CD4-positive, alpha-beta T cell (primary cell): ENCODE data around the gene ABHD16B. TPM values are rescaled to one million over a fixed set of nuclear protein-coding genes. Genes with fewer than 3 reads are reported as not detected.

Experiments used
- ATAC-seq: fragments of 200-7000 bp; cut with Tn5 transposase; one replicate; pipeline ENCODE4 v1.10.0; 2022; ENCODE audit warnings: mild to moderate bottlenecking; ENCODE audit not compliant: poor library complexity
- CTCF ChIA-PET: fragments of 350-600 bp; sonication (Branson Sonifier 250); formaldehyde crosslinking; loops from one replicate; lab custom pipeline; 2021; ENCODE audit warnings: antibody characterized with exemption, inconsistent platforms; lab: Charles Lee
- POLR2A ChIA-PET: fragments of 350-600 bp; sonication (Branson Sonifier 250); formaldehyde crosslinking; loops from one replicate; lab custom pipeline; 2021; ENCODE audit warnings: antibody characterized with exemption, inconsistent platforms; lab: Charles Lee
- DNase-seq, 14 experiments: peaks; one replicate each; pipeline ENCODE4 v3.0.0-alpha.2; 2013 to 2020; ENCODE audit warnings: mixed read lengths in 2 of 14
- H3K27ac ChIP-seq, 2 donors: one replicate each; pipeline versions ENCODE4 v1.5.1 to v1.7.0; 2013; ENCODE audit warnings: low read length in 2 of 2, low read depth in 1 of 2, mild to moderate bottlenecking in 1 of 2
- H3K27me3 ChIP-seq, 2 experiments: 1 replicate in 1 of 2; 2 replicates in 1 of 2; pipeline versions ENCODE4 v1.6.1 to v1.7.0; 2013; ENCODE audit warnings: low read length in 2 of 2, control low read depth in 1 of 2, mild to moderate bottlenecking in 1 of 2, moderate library complexity in 1 of 2; ENCODE audit not compliant: insufficient read depth in 2 of 2, control insufficient read depth in 1 of 2
- H3K36me3 ChIP-seq: one replicate; pipeline ENCODE4 v1.6.1; 2013; ENCODE audit warnings: low read length, control low read depth; ENCODE audit not compliant: insufficient read depth
- H3K4me1 ChIP-seq: one replicate; pipeline ENCODE4 v1.6.1; 2013; ENCODE audit warnings: low read length, control low read depth; ENCODE audit not compliant: insufficient read depth
- H3K4me3 ChIP-seq: one replicate; pipeline ENCODE4 v1.5.1; 2013; ENCODE audit warnings: mild to moderate bottlenecking, low read length, moderate library complexity
- H3K9me3 ChIP-seq, 2 experiments: 1 replicate in 1 of 2; 2 replicates in 1 of 2; pipeline versions ENCODE4 v1.6.1 to v1.7.0; 2013; ENCODE audit warnings: low read length in 2 of 2, mild to moderate bottlenecking in 2 of 2, control low read depth in 1 of 2, moderate library complexity in 1 of 2; ENCODE audit not compliant: control insufficient read depth in 1 of 2, insufficient read depth in 1 of 2
- H3K27ac Mint-ChIP-seq: one replicate; pipeline ENCODE4 v1.8.0; 2020; ENCODE audit warnings: mixed read lengths
- H3K27me3 Mint-ChIP-seq: one replicate; pipeline ENCODE4 v1.8.0; 2021; ENCODE audit warnings: mixed read lengths
- H3K36me3 Mint-ChIP-seq: one replicate; pipeline ENCODE4 v1.8.0; 2021; ENCODE audit warnings: low read depth, mixed read lengths
- H3K4me1 Mint-ChIP-seq: one replicate; pipeline ENCODE4 v1.8.0; 2021; ENCODE audit warnings: low read depth, mixed read lengths
- H3K4me3 Mint-ChIP-seq: one replicate; pipeline ENCODE4 v1.8.0; 2020; ENCODE audit warnings: mild to moderate bottlenecking, mixed read lengths
- H3K9me3 Mint-ChIP-seq: one replicate; pipeline ENCODE4 v1.8.0; 2020; ENCODE audit warnings: mixed read lengths
- intact Hi-C, 2 experiments: fragments of 100-400 bp; cut with DNase I in 1 of 2; cut with micrococcal nuclease in 1 of 2; formaldehyde crosslinking; loops; one replicate each; pipeline versions ENCODE4 v1.15.1 to v1.9.0; 2023 to 2025; cut with DNase I, micrococcal nuclease
- total RNA-seq, 174 experiments: library from RNA in 2 of 174; stranded (reverse) in 2 of 174; gene quantifications; one replicate each; pipeline ENCODE4 v1.2.3 and lab custom pipeline; 2021 to 2026
- TF ChIP-seq, protein P1 (sequence below): fragments of 200-600 bp; IDR thresholded peaks from one replicate; pipeline ENCODE4 v1.8.0; 2022; ENCODE audit warnings: antibody characterized with exemption, mild to moderate bottlenecking

Gene ABHD16B
- total RNA-seq, 2 experiments from 2014 or later, result not detected

DNA sequence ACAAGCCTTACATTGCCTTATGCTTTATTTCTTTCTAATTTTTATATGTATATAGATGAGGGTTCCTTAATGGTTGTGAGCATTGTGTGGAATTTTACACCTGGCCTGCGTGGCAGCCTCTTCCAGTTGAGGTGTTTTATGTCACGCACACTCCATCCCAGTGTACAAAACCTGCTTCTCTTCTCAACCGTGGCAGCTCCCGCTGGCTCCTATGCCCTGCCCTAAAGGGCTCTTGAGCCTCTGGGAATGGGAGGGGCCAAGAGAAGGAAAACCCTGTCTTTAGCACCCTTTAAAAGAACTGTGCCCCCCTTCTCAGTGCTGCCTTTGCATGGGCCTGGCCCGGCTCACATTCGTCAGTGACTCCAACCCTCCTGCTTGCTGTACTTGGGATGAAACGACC is 29.3 kb downstream of the ABHD16B start:
- Mint-ChIP-seq H3K9me3 (no peaks in the 10 kb centered on the region), H3K27me3 (no peaks in the 10 kb centered on the region), H3K4me1 (peaks cover 10% of the 10 kb centered on the region), H3K36me3 (peaks cover 36% of the 10 kb centered on the region), H3K4me3 (no peak overlapping the region), H3K27ac (no peak overlapping the region)
- DNase-seq (no peak), ATAC-seq (no peak)
- TF ChIP-seq, protein P1, sequence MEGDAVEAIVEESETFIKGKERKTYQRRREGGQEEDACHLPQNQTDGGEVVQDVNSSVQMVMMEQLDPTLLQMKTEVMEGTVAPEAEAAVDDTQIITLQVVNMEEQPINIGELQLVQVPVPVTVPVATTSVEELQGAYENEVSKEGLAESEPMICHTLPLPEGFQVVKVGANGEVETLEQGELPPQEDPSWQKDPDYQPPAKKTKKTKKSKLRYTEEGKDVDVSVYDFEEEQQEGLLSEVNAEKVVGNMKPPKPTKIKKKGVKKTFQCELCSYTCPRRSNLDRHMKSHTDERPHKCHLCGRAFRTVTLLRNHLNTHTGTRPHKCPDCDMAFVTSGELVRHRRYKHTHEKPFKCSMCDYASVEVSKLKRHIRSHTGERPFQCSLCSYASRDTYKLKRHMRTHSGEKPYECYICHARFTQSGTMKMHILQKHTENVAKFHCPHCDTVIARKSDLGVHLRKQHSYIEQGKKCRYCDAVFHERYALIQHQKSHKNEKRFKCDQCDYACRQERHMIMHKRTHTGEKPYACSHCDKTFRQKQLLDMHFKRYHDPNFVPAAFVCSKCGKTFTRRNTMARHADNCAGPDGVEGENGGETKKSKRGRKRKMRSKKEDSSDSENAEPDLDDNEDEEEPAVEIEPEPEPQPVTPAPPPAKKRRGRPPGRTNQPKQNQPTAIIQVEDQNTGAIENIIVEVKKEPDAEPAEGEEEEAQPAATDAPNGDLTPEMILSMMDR, result no peak
- POLR2A ChIA-PET, result no interaction called here
- no peaks in the 10 kb centered on the region for H3K9me3 ChIP-seq
- no peak overlapping the region for H3K27ac ChIP-seq
- CTCF ChIA-PET, result no interaction called here
- peaks cover 10% of the 10 kb centered on the region for H3K4me1 ChIP-seq
- H3K36me3 ChIP-seq, result peaks cover 32% of the 10 kb centered on the region
- no peak overlapping the region for H3K4me3 ChIP-seq
- intact Hi-C loops, result no loop called here
- H3K27me3 ChIP-seq, result no peaks in the 10 kb centered on the region

DNA sequence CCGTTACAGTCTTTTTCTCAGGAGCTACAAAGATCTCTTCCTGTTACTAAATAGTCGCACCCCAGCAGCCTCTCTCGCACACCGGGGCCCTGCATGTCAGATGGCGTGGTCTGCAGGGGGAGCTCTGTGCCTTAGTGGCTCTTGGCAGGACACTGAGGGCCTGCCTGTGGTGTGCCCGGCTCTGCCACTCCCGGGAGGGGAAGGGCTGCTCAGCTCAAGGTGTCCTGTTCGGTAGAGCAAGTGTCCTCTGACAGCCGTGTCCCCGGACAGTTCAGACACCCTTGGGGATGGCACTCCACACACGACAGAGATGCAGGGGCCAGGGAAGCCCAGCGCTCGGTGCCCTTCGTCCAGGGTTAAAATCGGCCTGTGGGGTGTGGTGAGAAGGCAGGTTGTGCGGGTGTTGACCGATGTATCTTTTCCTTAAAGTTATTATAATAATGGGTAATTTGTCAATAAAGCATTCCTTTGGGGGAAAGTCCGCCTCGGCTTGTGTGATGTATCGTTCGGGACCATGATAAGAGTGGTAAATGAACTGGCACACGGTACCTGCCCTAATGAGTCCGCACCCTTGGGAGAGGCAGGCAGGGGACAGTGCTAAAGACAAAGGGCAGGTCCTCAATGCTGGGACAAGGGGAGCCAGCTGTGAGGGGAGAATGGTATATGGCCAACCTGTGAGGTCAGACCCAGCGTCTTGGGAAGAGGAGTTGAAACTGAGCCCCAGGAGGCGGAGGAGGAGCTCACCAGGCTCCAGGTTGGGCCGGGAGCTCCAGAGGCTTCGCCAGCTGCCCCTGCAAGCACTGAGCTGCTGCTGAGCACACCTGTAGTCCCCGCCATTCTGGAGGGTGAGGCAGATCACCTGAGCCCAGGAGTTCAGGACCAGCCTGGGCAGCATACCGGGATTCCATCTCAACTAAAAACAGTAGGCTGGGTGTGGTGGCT is 30.0 kb downstream of the ABHD16B start:
- Histone ChIP-seq H3K4me3 (no peak overlapping the region), H3K36me3 (peaks cover 27% of the 10 kb centered on the region), H3K4me1 (peaks cover 13% of the 10 kb centered on the region), H3K27ac (no peak overlapping the region), H3K27me3 (no peaks in the 10 kb centered on the region), H3K9me3 (no peaks in the 10 kb centered on the region)
- CTCF ChIA-PET, result no interaction called here
- DNase-seq (no peak), ATAC-seq (no peak)
- H3K4me1 Mint-ChIP-seq, result peaks cover 17% of the 10 kb centered on the region
- no peaks in the 10 kb centered on the region for H3K27me3 Mint-ChIP-seq
- H3K27ac Mint-ChIP-seq, result no peak overlapping the region
- TF ChIP-seq, protein P1, result no peak
- H3K4me3 Mint-ChIP-seq, result peak overlapping the region; percentile 60
- peaks cover 41% of the 10 kb centered on the region for H3K36me3 Mint-ChIP-seq
- intact Hi-C loops, result no loop called here
- H3K9me3 Mint-ChIP-seq, result no peaks in the 10 kb centered on the region
- POLR2A ChIA-PET, result interaction anchor here (0.6 kb wide), 1 partner anchor 184 kb away, joined by 3 read pairs; no protein-coding TSS in a partner anchor

DNA sequence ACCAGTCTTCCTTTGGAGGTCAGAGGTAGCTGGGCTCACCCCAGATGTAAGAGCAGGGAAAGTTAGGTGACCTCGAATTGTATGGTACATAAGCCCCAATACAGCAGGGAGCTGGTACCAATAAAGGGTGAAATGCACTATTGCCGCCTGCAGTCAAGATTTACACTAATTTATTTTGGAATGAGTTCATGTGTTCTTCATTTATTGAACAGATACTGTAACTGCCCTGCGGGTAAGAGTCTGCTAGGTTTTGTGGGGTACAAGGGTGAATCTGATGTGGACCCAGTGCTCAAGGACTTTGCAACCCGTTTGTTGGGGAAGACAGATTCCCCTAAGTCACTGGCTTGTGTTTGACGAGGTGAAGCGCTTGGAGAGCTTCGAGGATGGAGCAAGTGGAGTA is 31.1 kb downstream of the ABHD16B start:
- Histone ChIP-seq H3K4me3 (no peak overlapping the region), H3K27ac (no peak overlapping the region), H3K4me1 (peaks cover 23% of the 10 kb centered on the region), H3K36me3 (peaks cover 21% of the 10 kb centered on the region), H3K9me3 (no peaks in the 10 kb centered on the region), H3K27me3 (no peaks in the 10 kb centered on the region)
- Mint-ChIP-seq H3K4me1 (peaks cover 27% of the 10 kb centered on the region), H3K36me3 (peaks cover 38% of the 10 kb centered on the region), H3K4me3 (peak overlapping the region; percentile 45), H3K27me3 (no peaks in the 10 kb centered on the region), H3K9me3 (no peaks in the 10 kb centered on the region), H3K27ac (peak overlapping the region; percentile 42)
- intact Hi-C loops, result no loop called here
- TF ChIP-seq, protein P1, result no peak
- no peak for ATAC-seq
- no peak for DNase-seq
- POLR2A ChIA-PET, result no interaction called here
- CTCF ChIA-PET, result no interaction called here
